ENCODE results near the gene C1orf94. TPM values are rescaled to one million over a fixed set of nuclear protein-coding genes. Genes with fewer than 3 reads are reported as not detected.
"Not testable (repeated sequence)": the region's sequence is repeated elsewhere in the genome, so short reads cannot be mapped to it uniquely, and the experiment has no call there.

C1orf94 gene
- total RNA-seq, 1 experiment from 2014 or later, result not detected

- no peaks in the 10 kb centered on the region for H3K36me3 Mint-ChIP-seq (ENCODE audit: insufficient read depth, unreplicated experiment)
- intact Hi-C loops (cut with micrococcal nuclease; ENCODE audit: unreplicated experiment), result no loop called here
- H3K27me3 Mint-ChIP-seq (ENCODE audit: unreplicated experiment), result peaks cover 16% of the 10 kb centered on the region
- no peak overlapping the region for H3K4me3 Mint-ChIP-seq (ENCODE audit: low read depth, unreplicated experiment)
- no peaks in the 10 kb centered on the region for H3K4me1 Mint-ChIP-seq (ENCODE audit: low read depth, unreplicated experiment)
- TF ChIP-seq, protein P1, sequence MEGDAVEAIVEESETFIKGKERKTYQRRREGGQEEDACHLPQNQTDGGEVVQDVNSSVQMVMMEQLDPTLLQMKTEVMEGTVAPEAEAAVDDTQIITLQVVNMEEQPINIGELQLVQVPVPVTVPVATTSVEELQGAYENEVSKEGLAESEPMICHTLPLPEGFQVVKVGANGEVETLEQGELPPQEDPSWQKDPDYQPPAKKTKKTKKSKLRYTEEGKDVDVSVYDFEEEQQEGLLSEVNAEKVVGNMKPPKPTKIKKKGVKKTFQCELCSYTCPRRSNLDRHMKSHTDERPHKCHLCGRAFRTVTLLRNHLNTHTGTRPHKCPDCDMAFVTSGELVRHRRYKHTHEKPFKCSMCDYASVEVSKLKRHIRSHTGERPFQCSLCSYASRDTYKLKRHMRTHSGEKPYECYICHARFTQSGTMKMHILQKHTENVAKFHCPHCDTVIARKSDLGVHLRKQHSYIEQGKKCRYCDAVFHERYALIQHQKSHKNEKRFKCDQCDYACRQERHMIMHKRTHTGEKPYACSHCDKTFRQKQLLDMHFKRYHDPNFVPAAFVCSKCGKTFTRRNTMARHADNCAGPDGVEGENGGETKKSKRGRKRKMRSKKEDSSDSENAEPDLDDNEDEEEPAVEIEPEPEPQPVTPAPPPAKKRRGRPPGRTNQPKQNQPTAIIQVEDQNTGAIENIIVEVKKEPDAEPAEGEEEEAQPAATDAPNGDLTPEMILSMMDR (IDR thresholded peaks at IDR 0.05; ENCODE audit: unreplicated experiment), result no peak
- CTCF ChIA-PET, result no interaction called here
- H3K9me3 Mint-ChIP-seq (ENCODE audit: low read depth, unreplicated experiment), result no peaks in the 10 kb centered on the region
- DNase-seq, result no peak
- H3K27ac Mint-ChIP-seq (ENCODE audit: unreplicated experiment), result no peak overlapping the region
- BruUV-seq (replicated peaks), result no TSS peak
Measured at GRCh38 chr1:34175744-34176143, 963 bp upstream of the C1orf94 start.

- intact Hi-C loops (cut with micrococcal nuclease; ENCODE audit: unreplicated experiment), result no loop called here
- Mint-ChIP-seq H3K4me3 (ENCODE audit: low read depth, unreplicated experiment) (no peak overlapping the region), H3K27ac (ENCODE audit: unreplicated experiment) (no peak overlapping the region), H3K27me3 (ENCODE audit: unreplicated experiment) (peaks cover 24% of the 10 kb centered on the region), H3K36me3 (ENCODE audit: insufficient read depth, unreplicated experiment) (no peaks in the 10 kb centered on the region), H3K4me1 (ENCODE audit: low read depth, unreplicated experiment) (no peaks in the 10 kb centered on the region), H3K9me3 (ENCODE audit: low read depth, unreplicated experiment) (no peaks in the 10 kb centered on the region)
- TF ChIP-seq, protein P1 (IDR thresholded peaks at IDR 0.05; ENCODE audit: unreplicated experiment), result no peak
- no peak for DNase-seq
- no TSS peak for BruUV-seq (replicated peaks)
- CTCF ChIA-PET, result no interaction called here
Measured at GRCh38 chr1:34178072-34178471, 1.4 kb downstream of the C1orf94 start.

- H3K27me3 Mint-ChIP-seq (ENCODE audit: unreplicated experiment), result peaks cover 54% of the 10 kb centered on the region
- DNase-seq; BruUV-seq (replicated peaks); H3K4me3 Mint-ChIP-seq (ENCODE audit: low read depth, unreplicated experiment); H3K36me3 Mint-ChIP-seq (ENCODE audit: insufficient read depth, unreplicated experiment); H3K9me3 Mint-ChIP-seq (ENCODE audit: low read depth, unreplicated experiment); CTCF ChIA-PET; H3K27ac Mint-ChIP-seq (ENCODE audit: unreplicated experiment); intact Hi-C loops (cut with micrococcal nuclease; ENCODE audit: unreplicated experiment); H3K4me1 Mint-ChIP-seq (ENCODE audit: low read depth, unreplicated experiment): not testable (repeated sequence)
Measured at GRCh38 chr1:34183381-34183780, 6.7 kb downstream of the C1orf94 start.

DNA sequence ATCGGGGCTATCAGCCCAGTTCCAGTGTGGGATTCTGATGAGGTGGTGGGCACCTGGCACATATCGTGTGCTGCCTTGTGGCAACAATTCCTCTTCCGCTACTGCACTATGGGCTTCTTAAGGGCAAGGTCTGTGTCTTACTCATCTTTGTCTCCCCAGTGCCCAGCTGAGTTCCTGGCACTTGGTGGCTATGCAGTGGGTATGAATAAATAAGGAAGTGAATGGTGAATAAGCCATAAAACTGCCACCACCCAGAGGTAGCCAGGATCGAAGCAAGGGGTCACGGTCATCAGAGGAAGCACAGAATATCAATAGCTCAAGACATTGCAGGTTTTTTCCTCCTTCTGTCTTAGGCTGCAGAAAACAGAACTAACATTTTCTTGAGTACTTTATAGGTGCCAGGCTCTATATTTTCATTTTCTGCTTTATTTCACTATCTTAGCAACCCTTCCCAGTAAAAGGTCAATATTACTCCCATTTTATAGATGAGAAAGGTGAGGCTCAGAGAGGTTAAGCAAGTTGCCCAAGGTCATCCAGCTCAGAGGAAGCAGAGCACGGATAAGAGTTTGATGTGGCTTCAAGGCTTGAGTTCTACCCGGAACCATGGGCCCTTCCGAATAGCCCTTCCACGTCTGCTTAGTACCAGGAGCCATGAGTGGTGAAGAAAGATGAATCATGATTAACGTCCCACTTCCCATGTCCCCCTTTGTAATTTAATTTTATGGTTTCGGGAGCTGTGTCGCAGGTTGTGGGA, 10.2 kb downstream of the C1orf94 start:
- Mint-ChIP-seq H3K27me3 (ENCODE audit: unreplicated experiment) (peaks cover 38% of the 10 kb centered on the region), H3K9me3 (ENCODE audit: low read depth, unreplicated experiment) (no peaks in the 10 kb centered on the region), H3K27ac (ENCODE audit: unreplicated experiment) (no peak overlapping the region), H3K36me3 (ENCODE audit: insufficient read depth, unreplicated experiment) (no peaks in the 10 kb centered on the region), H3K4me3 (ENCODE audit: low read depth, unreplicated experiment) (no peak overlapping the region), H3K4me1 (ENCODE audit: low read depth, unreplicated experiment) (peaks cover 8% of the 10 kb centered on the region)
- peak; percentile 15 for DNase-seq
- intact Hi-C loops (cut with micrococcal nuclease; ENCODE audit: unreplicated experiment), result no loop called here
- BruUV-seq (replicated peaks), result no TSS peak
- CTCF ChIA-PET, result no interaction called here
- TF ChIP-seq, protein P1 (IDR thresholded peaks at IDR 0.05; ENCODE audit: unreplicated experiment), result no peak

GRCh38 chr1:34188418-34188817, 11.7 kb downstream of the C1orf94 start:
- CTCF ChIA-PET, result no interaction called here
- H3K4me1 Mint-ChIP-seq (ENCODE audit: low read depth, unreplicated experiment), result peaks cover 8% of the 10 kb centered on the region
- no peak overlapping the region for H3K27ac Mint-ChIP-seq (ENCODE audit: unreplicated experiment)
- TF ChIP-seq, protein P1 (IDR thresholded peaks at IDR 0.05; ENCODE audit: unreplicated experiment), result no peak
- H3K36me3 Mint-ChIP-seq (ENCODE audit: insufficient read depth, unreplicated experiment), result no peaks in the 10 kb centered on the region
- H3K27me3 Mint-ChIP-seq (ENCODE audit: unreplicated experiment), result peaks cover 30% of the 10 kb centered on the region
- BruUV-seq (replicated peaks), result no TSS peak
- intact Hi-C loops (cut with micrococcal nuclease; ENCODE audit: unreplicated experiment), result no loop called here
- H3K9me3 Mint-ChIP-seq (ENCODE audit: low read depth, unreplicated experiment), result no peaks in the 10 kb centered on the region
- no peak overlapping the region for H3K4me3 Mint-ChIP-seq (ENCODE audit: low read depth, unreplicated experiment)
- DNase-seq, result no peak

Data from Calu3 (cell line).